GM12873 (cell line): ENCODE results near the gene PRR29.

Experiments used
- CTCF ChIP-seq: IDR thresholded peaks from 2 replicates; pipeline ENCODE4 v1.5.1; 2012; ENCODE audit warnings: low read depth, mild to moderate bottlenecking, moderate library complexity, low read length, control low read depth; ENCODE audit not compliant: insufficient read depth; ENCODE audit errors: missing control alignments

PRR29 gene

GRCh38 chr17:63998050-63998720 lies at the start of gene PRR29:
Gene PRR29, plus strand, starts transcription at chr17:63998351. Its CDS starts 14 bp downstream, at chr17:63998365.
- no peak for TF ChIP-seq CTCF

- TF ChIP-seq CTCF = no peak
Measured at GRCh38 chr17:63948521-63948920, 49.6 kb upstream of the PRR29 start.

DNA sequence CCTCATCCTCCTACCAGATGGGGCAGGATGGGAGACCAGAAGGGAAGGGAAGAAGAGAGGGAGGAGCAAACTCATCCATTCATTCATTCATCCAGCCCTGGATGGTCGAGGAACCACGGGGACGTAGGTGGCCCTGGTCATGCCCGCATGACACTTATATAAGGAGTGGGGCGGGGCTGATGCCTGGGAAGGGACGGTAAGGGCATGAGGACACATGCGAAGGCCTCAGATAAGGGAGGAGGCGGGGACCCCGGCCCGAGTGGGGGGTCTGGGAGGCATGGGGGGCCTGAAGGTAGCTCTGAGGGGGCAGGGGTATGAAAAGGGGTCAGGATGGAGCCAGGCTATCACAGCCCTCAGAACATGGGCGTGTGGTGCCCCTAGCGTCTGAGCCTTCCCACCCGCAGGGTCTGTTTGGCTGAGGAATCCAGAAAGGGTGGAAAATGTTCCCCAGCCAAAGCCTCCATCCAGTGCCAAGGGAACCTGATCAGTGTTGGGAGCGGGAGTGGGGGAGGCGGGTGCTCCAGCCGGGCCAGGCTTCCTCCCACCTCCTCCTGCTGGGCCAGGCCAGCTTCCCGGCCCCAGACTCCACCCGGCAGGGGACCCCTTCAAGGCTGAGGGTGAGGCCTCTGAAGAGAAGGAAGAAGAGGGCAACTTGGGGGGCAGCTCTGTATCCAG lies 48.4 kb upstream of the PRR29 start:
- no peak for TF ChIP-seq CTCF

- peak; percentile 74 for TF ChIP-seq CTCF
Measured at GRCh38 chr17:63950940-63951907, 46.9 kb upstream of the PRR29 start.

DNA sequence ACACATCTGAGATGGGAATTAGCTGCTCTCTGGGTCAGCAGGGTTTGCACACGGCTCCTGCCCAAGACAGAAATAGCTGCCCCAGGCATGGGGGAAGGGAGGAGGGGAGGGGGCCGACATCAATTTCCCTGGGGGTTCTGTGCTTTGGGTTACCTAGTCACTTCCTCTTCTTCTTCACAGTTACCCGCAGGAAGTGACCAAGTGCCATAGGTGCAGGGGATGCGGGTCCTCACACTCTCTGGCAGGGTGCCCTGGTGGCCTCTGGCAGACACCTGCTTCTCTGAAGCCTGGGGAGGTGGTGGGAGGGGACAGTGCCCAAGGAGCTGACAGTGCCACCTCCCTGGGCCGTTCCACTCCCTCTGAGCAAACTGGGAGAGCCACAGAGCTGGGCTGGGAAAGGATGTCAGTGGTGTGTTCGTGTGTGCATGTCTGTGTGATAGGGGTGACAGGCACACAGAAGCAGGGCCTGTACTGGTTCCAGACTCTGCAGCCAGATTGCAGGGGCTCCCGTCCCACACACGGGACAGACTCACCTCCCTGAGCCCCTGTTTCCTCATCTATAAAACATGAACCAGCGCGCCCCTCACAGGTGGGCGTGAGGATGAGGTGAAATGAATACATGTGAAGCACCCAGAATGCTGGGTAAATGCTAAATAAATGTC lies 43.6 kb upstream of the PRR29 start:
- no peak for TF ChIP-seq CTCF

- TF ChIP-seq CTCF = peak; percentile 2
Measured at GRCh38 chr17:63955232-63955631, 42.9 kb upstream of the PRR29 start.
